Progenitor cell of endocrine pancreas (in vitro differentiated cells): ENCODE measurements around the gene LRRTM2. TPM values are rescaled to one million over a fixed set of nuclear protein-coding genes. Genes with fewer than 3 reads are reported as not detected.
A peak's percentile ranks its signal among the peaks of the same experiment; 100 is the strongest.

ENCODE experiments used
- DNase-seq: peaks from one replicate; pipeline ENCODE4 v3.0.0; 2021; ENCODE audit warnings: low spot score; ENCODE audit not compliant: unreplicated experiment
- H3K27ac Mint-ChIP-seq: 2 replicates; pipeline ENCODE4 v1.8.0; 2021; ENCODE audit warnings: mild to moderate bottlenecking, moderate library complexity, mixed read lengths
- H3K27me3 Mint-ChIP-seq: 2 replicates; pipeline ENCODE4 v1.8.0; 2021; ENCODE audit warnings: mixed read lengths
- H3K36me3 Mint-ChIP-seq: 2 replicates; pipeline ENCODE4 v1.8.0; 2022; ENCODE audit warnings: mixed read lengths; ENCODE audit not compliant: insufficient read depth
- H3K4me1 Mint-ChIP-seq: 2 replicates; pipeline ENCODE4 v1.8.0; 2021; ENCODE audit warnings: low read depth, mixed read lengths
- H3K4me3 Mint-ChIP-seq: 2 replicates; pipeline ENCODE4 v1.8.0; 2021; ENCODE audit warnings: low read depth, mild to moderate bottlenecking, moderate library complexity, mixed read lengths
- H3K9me3 Mint-ChIP-seq: 2 replicates; pipeline ENCODE4 v1.8.0; 2021; ENCODE audit warnings: low read depth, mixed read lengths
- total RNA-seq: library from RNA; stranded (reverse); gene quantifications from 2 replicates; pipeline ENCODE4 v1.2.1, GENCODE V29; 2021
- TF ChIP-seq, protein P1 (sequence below): fragments of 200-600 bp; sonication (generic); IDR thresholded peaks from one replicate; pipeline ENCODE4 v1.5.0; 2021; ENCODE audit warnings: antibody characterized with exemption, mild to moderate bottlenecking; ENCODE audit not compliant: unreplicated experiment

The LRRTM2 gene
- total RNA-seq, 1 donor from 2014 or later, result not detected

DNA sequence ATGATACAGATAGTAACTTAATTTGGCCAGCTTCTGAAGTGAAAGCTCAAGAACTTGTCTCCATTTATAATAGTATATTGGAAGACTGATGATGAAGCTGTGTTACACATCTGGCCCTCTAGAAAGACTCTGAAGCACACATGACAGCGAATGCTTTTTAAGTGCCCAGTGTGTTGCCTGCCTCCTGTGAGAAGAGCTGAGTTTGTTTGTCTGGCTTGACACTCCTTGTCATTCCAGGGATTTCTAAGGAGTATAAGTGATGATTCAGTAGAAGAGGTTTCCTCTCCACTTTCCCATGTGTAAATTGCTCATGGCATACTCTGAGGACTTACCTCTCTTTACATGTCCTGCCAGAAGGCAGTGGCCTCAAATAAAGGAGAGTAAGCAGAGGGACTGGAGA, 30.4 kb upstream of the LRRTM2 start:
- H3K4me3 Mint-ChIP-seq, result no peak overlapping the region
- H3K27me3 Mint-ChIP-seq, result no peaks in the 10 kb centered on the region
- peaks cover 35% of the 10 kb centered on the region for H3K36me3 Mint-ChIP-seq
- TF ChIP-seq, protein P1, sequence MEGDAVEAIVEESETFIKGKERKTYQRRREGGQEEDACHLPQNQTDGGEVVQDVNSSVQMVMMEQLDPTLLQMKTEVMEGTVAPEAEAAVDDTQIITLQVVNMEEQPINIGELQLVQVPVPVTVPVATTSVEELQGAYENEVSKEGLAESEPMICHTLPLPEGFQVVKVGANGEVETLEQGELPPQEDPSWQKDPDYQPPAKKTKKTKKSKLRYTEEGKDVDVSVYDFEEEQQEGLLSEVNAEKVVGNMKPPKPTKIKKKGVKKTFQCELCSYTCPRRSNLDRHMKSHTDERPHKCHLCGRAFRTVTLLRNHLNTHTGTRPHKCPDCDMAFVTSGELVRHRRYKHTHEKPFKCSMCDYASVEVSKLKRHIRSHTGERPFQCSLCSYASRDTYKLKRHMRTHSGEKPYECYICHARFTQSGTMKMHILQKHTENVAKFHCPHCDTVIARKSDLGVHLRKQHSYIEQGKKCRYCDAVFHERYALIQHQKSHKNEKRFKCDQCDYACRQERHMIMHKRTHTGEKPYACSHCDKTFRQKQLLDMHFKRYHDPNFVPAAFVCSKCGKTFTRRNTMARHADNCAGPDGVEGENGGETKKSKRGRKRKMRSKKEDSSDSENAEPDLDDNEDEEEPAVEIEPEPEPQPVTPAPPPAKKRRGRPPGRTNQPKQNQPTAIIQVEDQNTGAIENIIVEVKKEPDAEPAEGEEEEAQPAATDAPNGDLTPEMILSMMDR, result no peak
- H3K9me3 Mint-ChIP-seq, result no peaks in the 10 kb centered on the region
- DNase-seq, result no peak
- H3K4me1 Mint-ChIP-seq, result no peaks in the 10 kb centered on the region
- no peak overlapping the region for H3K27ac Mint-ChIP-seq

DNA sequence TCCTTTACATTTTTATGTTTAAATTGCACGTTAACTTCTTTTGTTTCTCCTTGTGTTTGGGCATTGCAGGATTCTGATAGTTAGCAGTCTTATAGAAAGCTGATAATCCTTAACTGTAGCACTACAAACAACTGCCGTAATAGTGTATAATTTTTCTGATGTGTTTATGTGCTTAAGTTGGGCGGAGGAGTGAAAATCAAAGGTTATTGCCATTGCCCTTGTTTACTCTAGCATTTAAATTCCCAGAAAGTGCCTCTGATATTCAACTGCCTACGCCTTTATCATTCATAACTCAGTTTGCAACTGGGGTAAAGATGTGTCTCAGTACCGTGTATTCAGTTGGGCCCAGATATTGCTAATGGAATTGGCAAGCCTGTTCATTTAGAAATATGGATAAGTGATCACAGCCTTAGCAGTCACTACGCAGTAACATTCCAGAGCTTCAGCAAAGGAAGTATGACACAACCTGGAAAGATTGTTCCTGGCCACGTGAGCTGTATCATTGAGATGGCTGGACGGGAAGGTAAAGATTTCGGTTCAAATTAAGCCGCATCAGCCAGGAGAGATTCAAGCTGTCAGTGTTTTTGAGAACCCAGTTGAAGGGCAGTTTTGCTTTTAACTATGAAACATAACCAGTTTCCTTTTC, 28.1 kb upstream of the LRRTM2 start:
- TF ChIP-seq, protein P1, result no peak
- Mint-ChIP-seq H3K27ac (peak overlapping the region; percentile 10), H3K27me3 (no peaks in the 10 kb centered on the region), H3K4me3 (no peak overlapping the region), H3K4me1 (no peaks in the 10 kb centered on the region), H3K9me3 (peaks cover 3% of the 10 kb centered on the region), H3K36me3 (peaks cover 41% of the 10 kb centered on the region)
- DNase-seq, result no peak

DNA sequence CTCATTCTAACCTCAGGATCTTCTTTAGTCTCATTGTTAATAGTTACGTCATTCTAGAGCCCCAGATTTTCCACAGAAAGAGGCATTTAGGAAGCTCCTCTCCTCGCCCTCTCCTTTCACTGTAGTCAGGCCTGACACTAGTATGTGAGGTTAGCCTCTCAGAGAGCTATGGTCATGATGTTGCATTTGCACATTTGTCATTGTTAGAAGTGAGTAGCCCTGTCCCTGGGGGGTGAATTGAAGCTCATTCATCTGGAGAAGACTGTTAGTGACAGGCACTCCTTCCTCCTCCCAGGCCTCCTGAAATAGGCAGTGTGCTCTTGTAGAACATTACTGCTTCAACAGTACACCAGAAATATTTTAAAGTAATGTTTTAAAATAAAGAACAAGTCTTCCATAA, 26.6 kb upstream of the LRRTM2 start:
- TF ChIP-seq, protein P1, result no peak
- peaks cover 48% of the 10 kb centered on the region for H3K36me3 Mint-ChIP-seq
- peaks cover 3% of the 10 kb centered on the region for H3K9me3 Mint-ChIP-seq
- H3K4me1 Mint-ChIP-seq, result no peaks in the 10 kb centered on the region
- no peaks in the 10 kb centered on the region for H3K27me3 Mint-ChIP-seq
- DNase-seq, result no peak
- H3K4me3 Mint-ChIP-seq, result no peak overlapping the region
- H3K27ac Mint-ChIP-seq, result peak overlapping the region; percentile 12

DNA sequence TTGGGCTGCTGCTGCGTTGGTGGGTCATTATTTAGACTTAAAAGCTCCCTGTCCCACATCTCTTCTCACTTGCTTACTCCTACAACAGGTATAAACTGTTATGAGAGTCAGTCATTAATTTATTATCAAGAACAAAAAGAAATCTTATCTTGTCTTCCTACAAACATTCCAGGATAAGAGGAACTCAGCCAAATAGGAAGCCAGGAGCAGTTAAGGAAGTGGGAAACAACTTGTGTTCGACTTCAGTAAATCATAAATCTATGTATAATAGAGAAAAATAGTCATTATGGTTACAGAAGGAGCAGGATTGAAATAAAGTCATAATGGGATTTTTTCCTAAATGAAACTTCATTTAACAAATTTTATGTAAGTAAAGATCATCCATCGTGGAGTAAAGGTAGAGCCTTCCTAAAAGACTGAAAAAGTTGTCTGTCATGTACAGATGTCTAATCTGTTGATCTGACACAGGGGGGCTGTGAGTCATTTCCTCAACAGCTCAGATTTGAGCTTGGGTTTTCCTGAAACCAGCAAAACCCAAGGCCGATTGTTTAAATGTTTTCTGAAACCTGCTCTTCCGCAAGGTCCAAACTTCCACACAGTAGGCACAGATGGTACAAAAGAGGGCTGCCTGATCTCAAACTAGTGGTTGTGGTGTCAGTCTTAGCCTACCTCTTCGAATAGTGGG, 25.3 kb upstream of the LRRTM2 start:
- H3K36me3 Mint-ChIP-seq, result peaks cover 47% of the 10 kb centered on the region
- peaks cover 3% of the 10 kb centered on the region for H3K9me3 Mint-ChIP-seq
- TF ChIP-seq, protein P1, result no peak
- no peaks in the 10 kb centered on the region for H3K27me3 Mint-ChIP-seq
- no peaks in the 10 kb centered on the region for H3K4me1 Mint-ChIP-seq
- no peak overlapping the region for H3K27ac Mint-ChIP-seq
- no peak overlapping the region for H3K4me3 Mint-ChIP-seq
- no peak for DNase-seq

DNA sequence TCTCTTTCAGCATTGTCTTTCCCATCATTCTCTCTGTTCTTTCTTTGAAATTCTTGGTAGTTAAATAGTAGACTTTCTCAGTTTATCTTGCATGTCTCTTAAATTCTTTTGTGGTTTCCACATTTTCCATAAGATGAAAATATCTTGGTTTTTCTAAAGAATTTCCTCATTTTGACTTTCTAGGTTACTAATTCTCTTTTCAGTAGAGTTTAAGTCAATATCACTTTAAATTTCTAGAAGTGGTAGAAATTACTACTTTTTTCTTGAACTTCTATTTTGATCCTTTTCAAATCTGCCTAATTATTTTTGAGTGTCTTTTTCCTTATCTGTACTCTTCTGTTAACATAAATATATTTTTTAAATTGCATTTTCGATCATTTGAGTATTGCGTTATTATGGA, 23.6 kb upstream of the LRRTM2 start:
- Mint-ChIP-seq H3K9me3 (peaks cover 3% of the 10 kb centered on the region), H3K36me3 (peaks cover 44% of the 10 kb centered on the region), H3K4me1 (peaks cover 1% of the 10 kb centered on the region), H3K27me3 (no peaks in the 10 kb centered on the region), H3K4me3 (no peak overlapping the region), H3K27ac (no peak overlapping the region)
- TF ChIP-seq, protein P1, result no peak
- DNase-seq, result no peak
